ENCODE measurements around the gene KCNK18. TPM values are rescaled to one million over a fixed set of nuclear protein-coding genes. Genes with fewer than 3 reads are reported as not detected.

KCNK18 gene
- total RNA-seq, 4 donors from 2014 or later = not detected

DNA sequence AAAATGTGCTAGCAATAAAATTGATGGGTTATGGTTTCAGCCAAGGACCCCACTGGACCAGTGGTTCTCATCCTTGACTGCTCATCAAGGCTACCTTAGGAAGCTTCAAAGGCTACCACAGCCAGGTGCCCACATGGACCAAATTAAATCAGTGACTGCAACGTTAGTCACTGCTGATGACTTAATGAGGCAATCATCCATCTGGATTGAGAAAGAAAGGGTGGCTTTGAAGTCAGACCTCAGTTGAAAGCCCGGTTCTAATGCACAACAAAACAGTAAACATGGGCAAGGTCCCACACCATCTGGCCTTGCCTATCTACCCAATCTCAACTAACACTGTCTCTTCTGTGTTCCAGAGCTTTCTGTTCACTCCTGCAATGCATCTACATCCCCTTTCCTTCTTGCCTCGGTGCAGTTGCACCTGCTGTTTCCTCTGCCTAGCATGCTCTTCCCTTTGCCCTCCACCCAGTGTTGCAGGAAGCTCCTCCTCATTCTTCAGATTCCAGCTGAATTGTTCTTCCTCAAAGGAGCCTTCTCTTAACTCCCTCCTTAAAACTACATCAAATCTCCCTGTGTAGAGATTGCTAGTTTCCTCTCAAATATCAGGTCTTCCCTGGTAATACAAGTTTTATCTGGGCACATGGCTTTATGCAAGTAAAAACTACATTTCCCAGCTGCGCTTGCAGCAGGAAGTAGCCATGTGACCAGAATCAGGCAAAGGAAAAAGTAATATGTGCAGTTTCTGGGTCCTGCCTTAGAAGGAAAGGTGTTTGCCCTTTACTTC, 10.3 kb upstream of the KCNK18 start:
- no peak for DNase-seq (ENCODE audit: low spot score in 2 of 2)
- TF ChIP-seq, protein P1, sequence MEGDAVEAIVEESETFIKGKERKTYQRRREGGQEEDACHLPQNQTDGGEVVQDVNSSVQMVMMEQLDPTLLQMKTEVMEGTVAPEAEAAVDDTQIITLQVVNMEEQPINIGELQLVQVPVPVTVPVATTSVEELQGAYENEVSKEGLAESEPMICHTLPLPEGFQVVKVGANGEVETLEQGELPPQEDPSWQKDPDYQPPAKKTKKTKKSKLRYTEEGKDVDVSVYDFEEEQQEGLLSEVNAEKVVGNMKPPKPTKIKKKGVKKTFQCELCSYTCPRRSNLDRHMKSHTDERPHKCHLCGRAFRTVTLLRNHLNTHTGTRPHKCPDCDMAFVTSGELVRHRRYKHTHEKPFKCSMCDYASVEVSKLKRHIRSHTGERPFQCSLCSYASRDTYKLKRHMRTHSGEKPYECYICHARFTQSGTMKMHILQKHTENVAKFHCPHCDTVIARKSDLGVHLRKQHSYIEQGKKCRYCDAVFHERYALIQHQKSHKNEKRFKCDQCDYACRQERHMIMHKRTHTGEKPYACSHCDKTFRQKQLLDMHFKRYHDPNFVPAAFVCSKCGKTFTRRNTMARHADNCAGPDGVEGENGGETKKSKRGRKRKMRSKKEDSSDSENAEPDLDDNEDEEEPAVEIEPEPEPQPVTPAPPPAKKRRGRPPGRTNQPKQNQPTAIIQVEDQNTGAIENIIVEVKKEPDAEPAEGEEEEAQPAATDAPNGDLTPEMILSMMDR (IDR thresholded peaks at IDR 0.05) = no peak
- no peak for TF ChIP-seq POLR2A (IDR thresholded peaks at IDR 0.05)
- no peak overlapping the region for H3K4me3 ChIP-seq (ENCODE audit: low read depth, poor library complexity, severe bottlenecking)
- intact Hi-C loops (cut with DNase I; ENCODE audit: low total_unique reads) = no loop called here
- 42 to 52% methylated on average over 4 of the region's 4 CpGs for WGBS, 2 donors

DNA sequence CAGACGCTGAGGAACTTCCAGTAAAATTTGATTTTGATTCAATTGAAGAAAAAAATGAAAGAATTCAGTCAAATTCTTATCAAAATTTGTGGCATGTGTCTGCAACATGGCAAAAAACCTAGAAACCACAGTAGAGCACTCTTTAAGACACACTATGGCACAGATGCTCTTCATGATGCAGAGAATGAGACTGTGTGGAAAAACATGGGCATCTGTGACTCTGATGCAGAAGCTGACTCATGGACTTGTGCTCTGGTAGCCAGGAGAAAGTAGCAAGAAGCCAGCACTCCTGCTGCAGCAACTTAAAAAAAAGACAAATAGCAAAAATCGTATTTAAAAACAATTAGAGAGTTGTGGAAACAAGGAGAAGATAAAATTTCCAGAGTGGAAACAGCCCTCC, 8.9 kb upstream of the KCNK18 start:
- H3K4me3 ChIP-seq (ENCODE audit: low read depth, poor library complexity, severe bottlenecking) = no peak overlapping the region
- intact Hi-C loops (cut with DNase I; ENCODE audit: low total_unique reads) = no loop called here
- TF ChIP-seq, protein P1 (IDR thresholded peaks at IDR 0.05) = no peak
- no peak for TF ChIP-seq POLR2A (IDR thresholded peaks at IDR 0.05)
- no peak for DNase-seq (ENCODE audit: low spot score in 2 of 2)
- WGBS, 2 donors = 58 to 76% methylated on average over 2 of the region's 2 CpGs

DNA sequence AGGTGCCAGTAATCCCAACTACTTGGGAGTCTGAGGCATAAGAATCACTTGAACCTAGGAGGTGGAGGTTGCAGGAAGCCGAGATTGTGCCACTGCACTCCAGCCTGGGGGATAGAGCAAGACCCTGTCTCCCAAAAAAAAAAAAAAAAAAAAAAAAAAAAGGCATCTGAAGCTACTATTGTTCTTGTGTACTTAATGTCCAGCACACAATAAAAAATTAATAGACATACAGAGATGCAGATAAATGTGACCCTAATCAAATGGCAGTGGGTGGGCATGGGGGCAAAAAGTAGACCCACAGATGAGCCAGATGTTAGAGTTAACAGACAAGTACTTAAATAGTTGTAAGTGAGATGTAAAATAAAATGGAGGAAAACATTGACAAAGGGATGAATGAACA, 7.7 kb upstream of the KCNK18 start:
- no peak for DNase-seq (ENCODE audit: low spot score in 2 of 2)
- no peak for TF ChIP-seq POLR2A (IDR thresholded peaks at IDR 0.05)
- TF ChIP-seq, protein P1 (IDR thresholded peaks at IDR 0.05) = no peak
- 67 to 81% methylated on average over 1 of the region's 1 CpG for WGBS, 2 donors
- no peak overlapping the region for H3K4me3 ChIP-seq (ENCODE audit: low read depth, poor library complexity, severe bottlenecking)
- intact Hi-C loops (cut with DNase I; ENCODE audit: low total_unique reads) = no loop called here

DNA sequence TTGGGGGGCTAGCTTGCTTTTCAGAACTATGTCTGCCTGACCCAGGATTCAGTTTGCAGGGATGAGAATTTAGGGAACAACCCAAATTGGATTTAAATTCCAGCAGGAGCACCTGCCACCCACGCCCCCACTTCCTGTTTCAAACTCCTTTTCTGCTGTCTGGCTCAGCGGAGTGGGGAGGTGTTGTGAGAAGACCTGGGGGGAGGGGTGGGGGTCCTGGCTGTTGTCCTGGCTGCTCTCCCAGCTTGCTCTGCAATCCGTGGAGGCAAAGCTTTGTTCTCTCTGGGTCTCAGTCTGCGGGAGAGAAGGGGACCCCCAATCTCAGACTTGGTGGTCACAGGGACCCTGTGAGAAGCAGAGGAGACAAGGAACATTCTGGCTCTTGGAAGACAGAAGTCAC, 799 bp downstream of the KCNK18 start:
- no peak overlapping the region for H3K4me3 ChIP-seq (ENCODE audit: low read depth, poor library complexity, severe bottlenecking)
- intact Hi-C loops (cut with DNase I; ENCODE audit: low total_unique reads) = no loop called here
- no peak for DNase-seq (ENCODE audit: low spot score in 2 of 2)
- TF ChIP-seq POLR2A (IDR thresholded peaks at IDR 0.05) = no peak
- TF ChIP-seq, protein P1 (IDR thresholded peaks at IDR 0.05) = no peak
- WGBS, 2 donors = 45% methylated on average over 4 of the region's 4 CpGs

DNA sequence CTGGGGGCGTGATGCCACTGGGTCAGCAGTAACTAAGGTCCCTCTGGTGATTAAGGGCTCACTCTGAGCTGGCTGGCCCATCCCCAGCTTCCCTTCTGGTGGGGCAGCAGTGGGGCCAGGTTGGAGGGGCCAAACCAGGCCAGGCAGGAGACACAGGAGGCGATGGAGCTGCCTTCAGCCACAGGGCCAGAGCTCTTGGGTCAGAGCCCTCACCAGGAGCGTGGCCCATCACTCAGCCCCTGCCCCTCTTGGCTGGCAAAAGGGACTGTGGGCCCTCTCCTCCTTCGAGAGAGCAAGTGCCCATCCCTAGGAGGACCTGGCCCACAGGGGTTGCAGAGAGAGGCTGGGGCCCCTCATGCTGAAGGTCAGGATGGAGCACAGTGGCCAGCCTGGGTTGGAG, 4.5 kb downstream of the KCNK18 start:
- no peak for TF ChIP-seq POLR2A (IDR thresholded peaks at IDR 0.05)
- TF ChIP-seq, protein P1 (IDR thresholded peaks at IDR 0.05) = no peak
- 76% methylated on average over 4 of the region's 4 CpGs for WGBS, 2 donors
- no peak overlapping the region for H3K4me3 ChIP-seq (ENCODE audit: low read depth, poor library complexity, severe bottlenecking)
- intact Hi-C loops (cut with DNase I; ENCODE audit: low total_unique reads) = no loop called here
- no peak for DNase-seq (ENCODE audit: low spot score in 2 of 2)

DNA sequence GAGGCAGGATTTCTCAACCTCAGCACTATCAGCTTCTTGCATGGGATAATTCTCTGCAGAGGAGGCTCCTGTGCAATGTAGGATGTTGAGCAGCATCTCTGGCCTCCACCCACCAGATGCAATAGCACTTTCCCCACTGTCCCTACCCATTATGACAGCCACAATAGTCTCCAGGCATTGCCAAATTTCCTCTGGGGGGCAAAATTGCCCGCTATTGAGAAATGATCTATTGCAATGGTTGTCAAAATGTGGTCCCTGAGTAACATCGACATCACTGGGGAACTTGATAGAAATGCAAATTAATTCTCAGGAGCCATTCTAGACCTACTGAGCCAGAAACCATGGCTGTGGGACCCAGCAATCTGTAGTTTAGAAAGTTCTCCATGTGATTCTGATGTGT, 7.0 kb downstream of the KCNK18 start:
- no peak for DNase-seq (ENCODE audit: low spot score in 2 of 2)
- WGBS, 2 donors = 48 to 58% methylated on average over 2 of the region's 2 CpGs
- no peak for TF ChIP-seq POLR2A (IDR thresholded peaks at IDR 0.05)
- H3K4me3 ChIP-seq (ENCODE audit: low read depth, poor library complexity, severe bottlenecking) = no peak overlapping the region
- intact Hi-C loops (cut with DNase I; ENCODE audit: low total_unique reads) = no loop called here
